ENCODE measurements around the gene RSPH1.

The RSPH1 gene

DNA sequence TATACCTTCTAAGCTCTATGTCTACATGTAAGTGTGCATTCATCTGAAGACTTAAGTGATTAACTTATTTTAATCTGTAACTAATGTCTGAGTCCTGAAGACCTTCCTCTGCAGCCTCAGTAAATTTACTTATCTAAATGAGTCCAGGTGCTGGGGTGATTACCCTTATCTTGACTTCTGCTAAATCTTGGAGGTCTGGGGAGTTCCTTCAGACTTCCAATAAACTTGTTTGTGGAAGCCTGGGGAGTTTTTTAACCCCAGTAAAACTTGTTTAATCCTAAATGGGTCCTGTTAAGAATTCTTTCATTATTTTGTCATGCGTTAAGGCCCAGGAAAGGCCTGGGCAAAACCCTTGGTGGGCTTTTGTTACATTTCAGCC lies 37.0 kb downstream of the RSPH1 start:
- no peak for TF ChIP-seq CREB1 (IDR thresholded peaks at IDR 0.05; ENCODE audit: low read depth)
- no peak for TF ChIP-seq RAD21 (IDR thresholded peaks at IDR 0.05; ENCODE audit: low read depth)
- no peak for TF ChIP-seq EP300 (IDR thresholded peaks at IDR 0.05; ENCODE audit: borderline replicate concordance)
- TF ChIP-seq TAF1 (IDR thresholded peaks at IDR 0.05; ENCODE audit: low read depth): no peak
- TF ChIP-seq CEBPB (IDR thresholded peaks at IDR 0.05): no peak
- no peak for TF ChIP-seq TEAD4 (IDR thresholded peaks at IDR 0.05)
- no peak for TF ChIP-seq FOXM1 (IDR thresholded peaks at IDR 0.05; ENCODE audit: borderline replicate concordance, low read depth)
- TF ChIP-seq, protein P1, sequence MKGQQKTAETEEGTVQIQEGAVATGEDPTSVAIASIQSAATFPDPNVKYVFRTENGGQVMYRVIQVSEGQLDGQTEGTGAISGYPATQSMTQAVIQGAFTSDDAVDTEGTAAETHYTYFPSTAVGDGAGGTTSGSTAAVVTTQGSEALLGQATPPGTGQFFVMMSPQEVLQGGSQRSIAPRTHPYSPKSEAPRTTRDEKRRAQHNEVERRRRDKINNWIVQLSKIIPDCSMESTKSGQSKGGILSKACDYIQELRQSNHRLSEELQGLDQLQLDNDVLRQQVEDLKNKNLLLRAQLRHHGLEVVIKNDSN (IDR thresholded peaks at IDR 0.05): no peak
- TF ChIP-seq, protein P2, sequence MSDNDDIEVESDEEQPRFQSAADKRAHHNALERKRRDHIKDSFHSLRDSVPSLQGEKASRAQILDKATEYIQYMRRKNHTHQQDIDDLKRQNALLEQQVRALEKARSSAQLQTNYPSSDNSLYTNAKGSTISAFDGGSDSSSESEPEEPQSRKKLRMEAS (IDR thresholded peaks at IDR 0.05): no peak
- TF ChIP-seq, protein P3, sequence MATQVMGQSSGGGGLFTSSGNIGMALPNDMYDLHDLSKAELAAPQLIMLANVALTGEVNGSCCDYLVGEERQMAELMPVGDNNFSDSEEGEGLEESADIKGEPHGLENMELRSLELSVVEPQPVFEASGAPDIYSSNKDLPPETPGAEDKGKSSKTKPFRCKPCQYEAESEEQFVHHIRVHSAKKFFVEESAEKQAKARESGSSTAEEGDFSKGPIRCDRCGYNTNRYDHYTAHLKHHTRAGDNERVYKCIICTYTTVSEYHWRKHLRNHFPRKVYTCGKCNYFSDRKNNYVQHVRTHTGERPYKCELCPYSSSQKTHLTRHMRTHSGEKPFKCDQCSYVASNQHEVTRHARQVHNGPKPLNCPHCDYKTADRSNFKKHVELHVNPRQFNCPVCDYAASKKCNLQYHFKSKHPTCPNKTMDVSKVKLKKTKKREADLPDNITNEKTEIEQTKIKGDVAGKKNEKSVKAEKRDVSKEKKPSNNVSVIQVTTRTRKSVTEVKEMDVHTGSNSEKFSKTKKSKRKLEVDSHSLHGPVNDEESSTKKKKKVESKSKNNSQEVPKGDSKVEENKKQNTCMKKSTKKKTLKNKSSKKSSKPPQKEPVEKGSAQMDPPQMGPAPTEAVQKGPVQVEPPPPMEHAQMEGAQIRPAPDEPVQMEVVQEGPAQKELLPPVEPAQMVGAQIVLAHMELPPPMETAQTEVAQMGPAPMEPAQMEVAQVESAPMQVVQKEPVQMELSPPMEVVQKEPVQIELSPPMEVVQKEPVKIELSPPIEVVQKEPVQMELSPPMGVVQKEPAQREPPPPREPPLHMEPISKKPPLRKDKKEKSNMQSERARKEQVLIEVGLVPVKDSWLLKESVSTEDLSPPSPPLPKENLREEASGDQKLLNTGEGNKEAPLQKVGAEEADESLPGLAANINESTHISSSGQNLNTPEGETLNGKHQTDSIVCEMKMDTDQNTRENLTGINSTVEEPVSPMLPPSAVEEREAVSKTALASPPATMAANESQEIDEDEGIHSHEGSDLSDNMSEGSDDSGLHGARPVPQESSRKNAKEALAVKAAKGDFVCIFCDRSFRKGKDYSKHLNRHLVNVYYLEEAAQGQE (IDR thresholded peaks at IDR 0.05; ENCODE audit: low read depth): no peak

DNA sequence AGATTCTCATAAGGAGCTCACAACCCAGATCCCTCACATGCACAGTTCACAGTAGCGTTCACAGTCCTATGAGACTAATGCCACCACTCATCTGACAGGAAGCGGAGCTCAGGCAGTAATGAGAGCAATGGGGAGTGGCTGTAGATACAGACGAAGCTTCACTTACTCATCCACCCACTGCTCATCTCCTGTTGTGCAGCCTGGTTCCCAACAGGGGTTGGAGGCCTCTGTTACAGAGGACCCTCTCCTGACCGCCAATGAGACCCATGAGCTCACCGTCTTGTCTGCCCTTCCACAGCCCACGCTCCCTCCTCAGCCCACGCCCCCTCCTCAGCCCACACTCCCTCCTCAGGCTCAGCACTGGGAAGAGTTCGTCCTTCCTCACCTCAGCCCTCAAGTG lies 39.6 kb downstream of the RSPH1 start:
- TF ChIP-seq, protein P3 (IDR thresholded peaks at IDR 0.05; ENCODE audit: low read depth): no peak
- TF ChIP-seq, protein P2 (IDR thresholded peaks at IDR 0.05): no peak
- TF ChIP-seq RAD21 (IDR thresholded peaks at IDR 0.05; ENCODE audit: low read depth) (no peak), TAF1 (IDR thresholded peaks at IDR 0.05; ENCODE audit: low read depth) (no peak), EGR1 (IDR thresholded peaks at IDR 0.05) (no peak), CREB1 (IDR thresholded peaks at IDR 0.05; ENCODE audit: low read depth) (no peak), ZBTB7A (IDR thresholded peaks at IDR 0.05; ENCODE audit: low read depth) (no peak), NFIC (IDR thresholded peaks at IDR 0.05) (no peak), TEAD4 (IDR thresholded peaks at IDR 0.05) (no peak), EP300 (IDR thresholded peaks at IDR 0.05; ENCODE audit: borderline replicate concordance) (no peak), FOXM1 (IDR thresholded peaks at IDR 0.05; ENCODE audit: borderline replicate concordance, low read depth) (no peak), YY1 (IDR thresholded peaks at IDR 0.05; ENCODE audit: low read depth) (no peak), CEBPB (IDR thresholded peaks at IDR 0.05) (no peak), TCF12 (IDR thresholded peaks at IDR 0.05; ENCODE audit: low read depth) (no peak)
- TF ChIP-seq, protein P1 (IDR thresholded peaks at IDR 0.05): no peak

DNA sequence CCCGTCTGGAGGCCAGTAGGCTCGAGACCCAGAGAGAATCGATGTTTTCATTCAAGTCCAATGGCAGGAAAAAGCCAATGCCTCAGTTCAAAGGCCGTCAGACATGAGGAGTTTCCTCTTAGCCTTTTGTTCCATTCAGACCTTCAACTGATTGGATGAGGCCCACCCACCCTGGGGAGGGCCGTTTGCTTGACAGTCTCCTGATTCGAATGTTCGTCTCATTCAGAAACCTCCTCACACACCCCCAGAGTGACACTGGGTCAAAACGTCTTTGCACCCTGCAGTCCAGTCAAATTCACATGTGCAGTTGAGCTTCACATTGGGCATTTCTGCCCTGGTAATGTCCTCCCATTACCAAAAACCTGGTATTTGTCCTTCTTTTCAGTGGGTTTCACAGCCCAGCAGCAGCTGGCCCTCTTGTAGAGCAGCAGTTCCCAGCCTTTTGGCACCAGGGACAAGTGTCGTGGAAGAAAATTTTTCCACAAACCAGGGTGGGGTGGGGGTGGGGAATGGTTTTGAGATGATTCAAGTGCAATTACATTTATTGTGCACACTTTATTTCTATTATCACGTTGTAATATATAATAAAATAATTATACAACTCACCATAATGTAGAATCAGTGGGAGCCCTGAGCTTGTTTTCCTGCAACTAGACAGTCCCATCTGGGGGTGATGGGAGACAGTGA lies 40.1 kb downstream of the RSPH1 start:
- TF ChIP-seq EGR1 (IDR thresholded peaks at IDR 0.05) (no peak), CEBPB (IDR thresholded peaks at IDR 0.05) (no peak), TCF12 (IDR thresholded peaks at IDR 0.05; ENCODE audit: low read depth) (no peak), CREB1 (IDR thresholded peaks at IDR 0.05; ENCODE audit: low read depth) (no peak), YY1 (IDR thresholded peaks at IDR 0.05; ENCODE audit: low read depth) (no peak), NFIC (IDR thresholded peaks at IDR 0.05) (no peak), EP300 (IDR thresholded peaks at IDR 0.05; ENCODE audit: borderline replicate concordance) (no peak), TAF1 (IDR thresholded peaks at IDR 0.05; ENCODE audit: low read depth) (no peak), FOXM1 (IDR thresholded peaks at IDR 0.05; ENCODE audit: borderline replicate concordance, low read depth) (no peak), TEAD4 (IDR thresholded peaks at IDR 0.05) (no peak), RAD21 (IDR thresholded peaks at IDR 0.05; ENCODE audit: low read depth) (no peak), ZBTB7A (IDR thresholded peaks at IDR 0.05; ENCODE audit: low read depth) (no peak)
- TF ChIP-seq, protein P3 (IDR thresholded peaks at IDR 0.05; ENCODE audit: low read depth): no peak
- TF ChIP-seq, protein P2 (IDR thresholded peaks at IDR 0.05): no peak
- TF ChIP-seq, protein P1 (IDR thresholded peaks at IDR 0.05): no peak
